Endodermal cell (in vitro differentiated cells): ENCODE data around the gene CCSER1. TPM values are rescaled to one million over a fixed set of nuclear protein-coding genes. Genes with fewer than 3 reads are reported as not detected.

ENCODE experiments used
- DNase-seq: peaks from one replicate; pipeline ENCODE4 v3.0.0-alpha.2; 2017
- H3K27ac ChIP-seq: 2 replicates; pipeline ENCODE4 v1.5.1; 2013; ENCODE audit warnings: mild to moderate bottlenecking, low read depth, low read length, moderate library complexity
- H3K27me3 ChIP-seq: 2 replicates; pipeline ENCODE4 v1.6.1; 2013; ENCODE audit warnings: mild to moderate bottlenecking, low read length, moderate library complexity; ENCODE audit not compliant: insufficient read depth, control insufficient read depth, poor library complexity, severe bottlenecking
- H3K36me3 ChIP-seq: 2 replicates; pipeline ENCODE4 v1.7.0; 2013; ENCODE audit warnings: mild to moderate bottlenecking, low read length, moderate library complexity; ENCODE audit not compliant: control insufficient read depth, insufficient read depth
- H3K4me1 ChIP-seq: one replicate; pipeline ENCODE4 v1.7.0; 2013; ENCODE audit warnings: low read length; ENCODE audit not compliant: control insufficient read depth, insufficient read depth
- H3K4me3 ChIP-seq: 2 replicates; pipeline ENCODE4 v1.5.1; 2013; ENCODE audit warnings: mild to moderate bottlenecking, low read length, moderate library complexity
- H3K9ac ChIP-seq: 2 replicates; pipeline ENCODE4 v1.6.1; 2013; ENCODE audit warnings: mild to moderate bottlenecking, low read length, moderate library complexity; ENCODE audit not compliant: poor library complexity, severe bottlenecking; ENCODE audit errors: extremely low read depth
- H3K9me3 ChIP-seq: 2 replicates; pipeline ENCODE4 v1.6.1; 2013; ENCODE audit warnings: mild to moderate bottlenecking, low read length, moderate library complexity; ENCODE audit not compliant: control insufficient read depth
- H3K27ac Mint-ChIP-seq: 2 replicates; pipeline ENCODE4 v1.8.0; 2020; ENCODE audit warnings: mixed read lengths
- H3K27me3 Mint-ChIP-seq: 2 replicates; pipeline ENCODE4 v1.8.0; 2021; ENCODE audit warnings: mild to moderate bottlenecking, mixed read lengths; ENCODE audit not compliant: insufficient read depth
- H3K36me3 Mint-ChIP-seq: 2 replicates; pipeline ENCODE4 v1.8.0; 2020; ENCODE audit warnings: low read depth, mixed read lengths
- H3K4me1 Mint-ChIP-seq: 2 replicates; pipeline ENCODE4 v1.8.0; 2020; ENCODE audit warnings: mixed read lengths
- H3K4me3 Mint-ChIP-seq: 2 replicates; pipeline ENCODE4 v1.8.0; 2020; ENCODE audit warnings: mild to moderate bottlenecking, moderate library complexity, mixed read lengths
- H3K9me3 Mint-ChIP-seq: 2 replicates; pipeline ENCODE4 v1.8.0; 2020; ENCODE audit warnings: mild to moderate bottlenecking, mixed read lengths
- CTCF ChIP-seq: fragments of 200-600 bp; sonication (generic); conservative IDR thresholded peaks from 2 replicates; pipeline ENCODE4 v1.5.0; 2021; ENCODE audit warnings: antibody characterized with exemption, mild to moderate bottlenecking
- WGBS, 2 experiments: methylation state at CpG; one replicate each; pipeline versions ENCODE4 v1.1.5 to v1.1.7; 2013; ENCODE audit warnings: missing lambda C conversion rate in 2 of 2, mixed read lengths in 1 of 2; ENCODE audit not compliant: insufficient coverage in 1 of 2, insufficient read length in 1 of 2; 5-methylcytosine and 5-hydroxymethylcytosine counted together
- total RNA-seq, 2 donors: library from RNA; stranded (reverse); fragmentation: NEBNext Ultra II Directional in 1 of 2; extraction: Animal tissue kit (Norgen Biotek cat#: 25700) in 1 of 2; gene quantifications; 2 replicates in 1 of 2; 3 replicates in 1 of 2; pipeline ENCODE4 v1.2.1, GENCODE V29; 2021

CCSER1 gene
- total RNA-seq, 2 donors from 2014 or later, result 1.1 to 2.2 TPM

DNA sequence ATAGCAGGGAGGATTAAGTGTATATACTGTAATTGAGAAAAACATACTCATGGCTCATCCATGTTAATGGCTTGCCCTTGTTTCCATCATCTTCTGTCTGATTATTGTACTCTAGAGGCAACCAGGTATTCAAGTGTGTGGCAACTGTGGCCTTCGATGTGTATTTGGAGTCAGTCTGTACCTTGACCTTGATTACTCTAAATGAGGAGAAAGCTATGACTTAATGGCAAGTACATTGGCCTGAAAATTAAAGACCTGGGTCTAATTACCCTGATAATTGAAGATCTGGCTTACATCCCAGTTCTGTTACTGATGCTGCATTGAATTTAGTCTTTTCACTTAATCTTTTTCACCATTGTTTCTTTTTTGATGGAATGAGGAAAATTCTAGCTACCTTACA, 409.2 kb downstream of the CCSER1 start:
- Mint-ChIP-seq H3K36me3 (no peaks in the 10 kb centered on the region), H3K9me3 (peaks cover 6% of the 10 kb centered on the region), H3K4me3 (no peak overlapping the region), H3K27ac (no peak overlapping the region), H3K4me1 (peaks cover 14% of the 10 kb centered on the region), H3K27me3 (no peaks in the 10 kb centered on the region)
- Histone ChIP-seq H3K36me3 (no peaks in the 10 kb centered on the region), H3K9ac (no peak overlapping the region), H3K27me3 (no peaks in the 10 kb centered on the region), H3K27ac (no peak overlapping the region), H3K4me1 (peaks cover 5% of the 10 kb centered on the region), H3K9me3 (peaks cover 7% of the 10 kb centered on the region), H3K4me3 (no peak overlapping the region)
- WGBS, 2 experiments, result 85 to 97% methylated on average over 1 of the region's 1 CpG
- DNase-seq, result no peak
- TF ChIP-seq CTCF, result no peak

DNA sequence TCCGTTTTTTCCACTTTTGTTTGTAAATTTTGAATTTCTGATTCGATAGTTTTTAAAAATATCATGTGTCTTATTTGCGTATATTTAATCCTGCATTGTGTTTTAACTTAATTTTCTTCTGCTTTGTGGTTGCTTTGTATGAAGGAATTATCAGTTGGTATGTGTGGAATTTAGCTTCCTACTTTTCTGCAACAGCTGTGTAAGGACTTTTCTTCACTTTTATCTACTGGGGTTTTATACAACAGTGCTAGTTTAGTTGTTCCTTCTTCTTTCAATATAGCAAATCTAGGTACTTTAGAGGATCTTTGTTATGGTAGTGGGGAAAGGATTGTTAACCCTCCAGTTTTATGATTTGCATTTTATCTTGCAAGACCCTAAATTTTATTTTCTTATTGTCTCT, 410.3 kb downstream of the CCSER1 start:
- peak overlapping the region; percentile 64 for H3K4me3 ChIP-seq
- H3K9me3 ChIP-seq, result peaks cover 7% of the 10 kb centered on the region
- 86% methylated on average over 3 of the region's 3 CpGs; no CpG with 5 or more reads in 1 of the 2 experiments for WGBS, 2 experiments
- peak overlapping the region; percentile 1 for H3K27ac Mint-ChIP-seq
- no peak for TF ChIP-seq CTCF
- no peak overlapping the region for H3K4me3 Mint-ChIP-seq
- H3K27me3 Mint-ChIP-seq, result no peaks in the 10 kb centered on the region
- H3K27me3 ChIP-seq, result no peaks in the 10 kb centered on the region
- no peak overlapping the region for H3K9ac ChIP-seq
- DNase-seq, result no peak
- no peaks in the 10 kb centered on the region for H3K36me3 Mint-ChIP-seq
- peaks cover 5% of the 10 kb centered on the region for H3K4me1 ChIP-seq
- H3K4me1 Mint-ChIP-seq, result peaks cover 14% of the 10 kb centered on the region
- no peak overlapping the region for H3K27ac ChIP-seq
- H3K9me3 Mint-ChIP-seq, result peaks cover 6% of the 10 kb centered on the region
- H3K36me3 ChIP-seq, result no peaks in the 10 kb centered on the region

DNA sequence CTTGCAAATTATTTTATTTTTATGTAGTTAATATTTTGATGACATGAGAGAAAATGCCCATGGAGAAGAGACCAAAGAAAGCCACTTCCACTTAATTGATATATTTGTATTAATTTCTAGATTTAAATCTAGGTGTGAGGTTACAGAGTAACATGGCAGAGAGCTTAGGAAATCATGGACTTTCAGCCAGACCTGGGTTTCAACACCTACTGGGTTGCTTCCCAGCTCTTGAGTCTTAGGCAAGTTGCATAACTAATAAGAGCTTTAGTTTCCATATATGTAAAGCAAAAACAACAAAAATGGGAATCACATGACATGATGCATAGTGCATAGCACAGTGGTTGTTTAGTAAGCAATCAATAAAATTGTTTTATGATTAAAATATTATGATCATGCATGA, 413.3 kb downstream of the CCSER1 start:
- Histone ChIP-seq H3K27me3 (no peaks in the 10 kb centered on the region), H3K9me3 (peaks cover 7% of the 10 kb centered on the region), H3K9ac (no peak overlapping the region), H3K36me3 (no peaks in the 10 kb centered on the region), H3K4me3 (no peak overlapping the region), H3K4me1 (peaks cover 5% of the 10 kb centered on the region), H3K27ac (no peak overlapping the region)
- H3K9me3 Mint-ChIP-seq, result peaks cover 4% of the 10 kb centered on the region
- H3K27ac Mint-ChIP-seq, result no peak overlapping the region
- H3K36me3 Mint-ChIP-seq, result no peaks in the 10 kb centered on the region
- no peak for TF ChIP-seq CTCF
- H3K4me1 Mint-ChIP-seq, result peaks cover 17% of the 10 kb centered on the region
- no peak overlapping the region for H3K4me3 Mint-ChIP-seq
- no peak for DNase-seq
- no peaks in the 10 kb centered on the region for H3K27me3 Mint-ChIP-seq
